ENCODE results near the gene ALG12. TPM values are rescaled to one million over a fixed set of nuclear protein-coding genes. Genes with fewer than 3 reads are reported as not detected.

Gene ALG12
- total RNA-seq, 1 donor from 2014 or later, result 23.2 TPM

- Mint-ChIP-seq H3K27me3 (ENCODE audit: unreplicated experiment) (peaks cover 4% of the 10 kb centered on the region), H3K4me1 (ENCODE audit: unreplicated experiment) (no peaks in the 10 kb centered on the region), H3K36me3 (ENCODE audit: low read depth, unreplicated experiment) (peaks cover 23% of the 10 kb centered on the region), H3K27ac (ENCODE audit: unreplicated experiment) (no peak overlapping the region), H3K9me3 (ENCODE audit: unreplicated experiment) (no peaks in the 10 kb centered on the region), H3K4me3 (ENCODE audit: unreplicated experiment) (no peak overlapping the region)
- DNase-seq (ENCODE audit: low spot score), result no peak
- TF ChIP-seq CTCF (IDR thresholded peaks at IDR 0.05; ENCODE audit: unreplicated experiment), result no peak
These were observed 7.7 kb downstream of the ALG12 start for GRCh38 chr22:49910229-49911155.

- no peak for DNase-seq (ENCODE audit: low spot score)
- H3K27ac Mint-ChIP-seq (ENCODE audit: unreplicated experiment), result no peak overlapping the region
- H3K4me1 Mint-ChIP-seq (ENCODE audit: unreplicated experiment), result no peaks in the 10 kb centered on the region
- H3K4me3 Mint-ChIP-seq (ENCODE audit: unreplicated experiment), result no peak overlapping the region
- peaks cover 27% of the 10 kb centered on the region for H3K36me3 Mint-ChIP-seq (ENCODE audit: low read depth, unreplicated experiment)
- H3K27me3 Mint-ChIP-seq (ENCODE audit: unreplicated experiment), result peaks cover 4% of the 10 kb centered on the region
- TF ChIP-seq CTCF (IDR thresholded peaks at IDR 0.05; ENCODE audit: unreplicated experiment), result no peak
- no peaks in the 10 kb centered on the region for H3K9me3 Mint-ChIP-seq (ENCODE audit: unreplicated experiment)
These were observed 8.6 kb downstream of the ALG12 start for GRCh38 chr22:49909476-49910205.

GRCh38 chr22:49907807-49908206, 10.4 kb downstream of the ALG12 start:
- no peak for DNase-seq (ENCODE audit: low spot score)
- Mint-ChIP-seq H3K4me3 (ENCODE audit: unreplicated experiment) (peak overlapping the region; percentile 82), H3K36me3 (ENCODE audit: low read depth, unreplicated experiment) (peaks cover 26% of the 10 kb centered on the region), H3K27ac (ENCODE audit: unreplicated experiment) (no peak overlapping the region), H3K9me3 (ENCODE audit: unreplicated experiment) (no peaks in the 10 kb centered on the region), H3K4me1 (ENCODE audit: unreplicated experiment) (no peaks in the 10 kb centered on the region), H3K27me3 (ENCODE audit: unreplicated experiment) (peaks cover 4% of the 10 kb centered on the region)
- no peak for TF ChIP-seq CTCF (IDR thresholded peaks at IDR 0.05; ENCODE audit: unreplicated experiment)

GRCh38 chr22:49906799-49907290, 11.4 kb downstream of the ALG12 start:
- H3K9me3 Mint-ChIP-seq (ENCODE audit: unreplicated experiment), result no peaks in the 10 kb centered on the region
- peaks cover 26% of the 10 kb centered on the region for H3K36me3 Mint-ChIP-seq (ENCODE audit: low read depth, unreplicated experiment)
- H3K4me3 Mint-ChIP-seq (ENCODE audit: unreplicated experiment), result peak overlapping the region; percentile 13
- DNase-seq (ENCODE audit: low spot score), result no peak
- TF ChIP-seq CTCF (IDR thresholded peaks at IDR 0.05; ENCODE audit: unreplicated experiment), result no peak
- no peaks in the 10 kb centered on the region for H3K4me1 Mint-ChIP-seq (ENCODE audit: unreplicated experiment)
- no peak overlapping the region for H3K27ac Mint-ChIP-seq (ENCODE audit: unreplicated experiment)
- H3K27me3 Mint-ChIP-seq (ENCODE audit: unreplicated experiment), result no peaks in the 10 kb centered on the region
